IMR-90 (cell line): ENCODE measurements around the gene ENAH. TPM values are rescaled to one million over a fixed set of nuclear protein-coding genes. Genes with fewer than 3 reads are reported as not detected.

Experiments used
- ATAC-seq: fragments of 200-7000 bp; cut with Tn5 transposase; 2 replicates; pipeline ENCODE4 v1.9.1; 2020; ENCODE audit warnings: low read depth, mild to moderate bottlenecking, moderate library complexity
- BruUV-seq: library from RNA; stranded (reverse); fragments of 400-500 nt; replicated peaks from 2 replicates; lab custom pipeline; 2021; lab: Mats Ljungman, UMichigan
- CTCF ChIA-PET: fragments of 300-600 bp; formaldehyde crosslinking; extraction: SDS; loops from one replicate; lab custom pipeline; 2021; ENCODE audit warnings: antibody characterized with exemption; lab: Yijun Ruan, JAX
- POLR2A ChIA-PET: fragments of 300-600 bp; sonication (Branson Sonifier 250); formaldehyde crosslinking; loops from one replicate; lab custom pipeline; 2022; ENCODE audit warnings: antibody characterized with exemption; ENCODE audit not compliant: unreplicated experiment; lab: Charles Lee
- DNase-seq: peaks from one replicate; pipeline ENCODE4 v3.0.0; 2013
- H2AFZ ChIP-seq: replicated peaks from 2 replicates; pipeline ENCODE3; 2013; ENCODE audit warnings: low read length, mild to moderate bottlenecking; ENCODE audit not compliant: poor library complexity
- H2AK5ac ChIP-seq: 2 replicates; pipeline ENCODE4 v1.6.1; 2013; ENCODE audit warnings: low read depth, low read length, inconsistent platforms
- H2AK9ac ChIP-seq: replicated peaks from 2 replicates; pipeline ENCODE3; 2013; ENCODE audit warnings: mild to moderate bottlenecking, low read depth, low read length, moderate library complexity; ENCODE audit not compliant: poor library complexity
- H2BK120ac ChIP-seq: 2 replicates; pipeline ENCODE4 v1.6.1; 2013; ENCODE audit warnings: low read depth, low read length, inconsistent platforms
- H2BK15ac ChIP-seq: 3 replicates; pipeline ENCODE4 v1.6.1; 2013; ENCODE audit warnings: low read depth, low read length, inconsistent platforms
- H2BK20ac ChIP-seq: 2 replicates; pipeline ENCODE4 v1.6.1; 2013; ENCODE audit warnings: low read depth, mild to moderate bottlenecking, inconsistent platforms, low read length, moderate library complexity
- H2BK5ac ChIP-seq: 2 replicates; pipeline ENCODE4 v1.6.1; 2013; ENCODE audit warnings: mild to moderate bottlenecking, low read depth, low read length, inconsistent platforms; ENCODE audit not compliant: poor library complexity, severe bottlenecking
- H3K14ac ChIP-seq: replicated peaks from 2 replicates; pipeline ENCODE4 v1.6.1; 2013; ENCODE audit warnings: low read depth, low read length, inconsistent platforms
- H3K18ac ChIP-seq: 2 replicates; pipeline ENCODE4 v1.6.1; 2013; ENCODE audit warnings: low read depth, low read length, control low read depth
- H3K23ac ChIP-seq: 2 replicates; pipeline ENCODE4 v1.6.1; 2013; ENCODE audit warnings: low read depth, low read length, inconsistent platforms
- H3K27ac ChIP-seq: 2 replicates; pipeline ENCODE4 v1.5.1; 2013; ENCODE audit warnings: mild to moderate bottlenecking, control low read depth, low read length; ENCODE audit not compliant: insufficient read depth
- H3K27me3 ChIP-seq: 2 replicates; pipeline ENCODE4 v1.6.1; 2013; ENCODE audit warnings: low read length; ENCODE audit not compliant: control insufficient read depth, insufficient read depth
- H3K36me3 ChIP-seq: 2 replicates; pipeline ENCODE4 v1.6.1; 2013; ENCODE audit warnings: low read length, mixed read lengths; ENCODE audit not compliant: control insufficient read depth, insufficient read depth
- H3K4ac ChIP-seq: 2 replicates; pipeline ENCODE4 v1.6.1; 2013; ENCODE audit warnings: low read depth, low read length, inconsistent platforms
- H3K4me1 ChIP-seq: 2 replicates; pipeline ENCODE4 v1.6.1; 2013; ENCODE audit warnings: low read length, mixed read lengths; ENCODE audit not compliant: control insufficient read depth, insufficient read depth
- H3K4me2 ChIP-seq: 2 replicates; pipeline ENCODE4 v1.6.1; 2013; ENCODE audit warnings: low read depth, mild to moderate bottlenecking, control low read depth, low read length, moderate library complexity
- H3K4me3 ChIP-seq: 2 replicates; pipeline ENCODE4 v1.5.1; 2013; ENCODE audit warnings: low read depth, mild to moderate bottlenecking, control low read depth, low read length, moderate library complexity; ENCODE audit not compliant: insufficient read depth
- H3K56ac ChIP-seq: 2 replicates; pipeline ENCODE4 v1.6.1; 2013; ENCODE audit warnings: low read length, inconsistent platforms; ENCODE audit not compliant: insufficient read depth; ENCODE audit errors: extremely low read depth
- H3K79me1 ChIP-seq, 2 experiments: 2 replicates each; pipeline ENCODE4 v1.6.1; 2013; ENCODE audit warnings: low read length in 2 of 2, inconsistent platforms in 1 of 2, low read depth in 1 of 2
- H3K9ac ChIP-seq: 2 replicates; pipeline ENCODE4 v1.6.1; 2013; ENCODE audit warnings: low read depth, low read length, control low read depth
- H3K9me1 ChIP-seq: 2 replicates; pipeline ENCODE4 v1.6.1; 2013; ENCODE audit warnings: low read length, inconsistent platforms; ENCODE audit not compliant: insufficient read depth
- H3K9me3 ChIP-seq: 2 replicates; pipeline ENCODE4 v1.6.1; 2013; ENCODE audit warnings: low read length; ENCODE audit not compliant: control insufficient read depth, insufficient read depth
- H4K20me1 ChIP-seq: 2 replicates; pipeline ENCODE4 v1.6.1; 2013; ENCODE audit warnings: low read length, inconsistent platforms; ENCODE audit not compliant: insufficient read depth
- H4K5ac ChIP-seq: 2 replicates; pipeline ENCODE4 v1.6.1; 2013; ENCODE audit warnings: mild to moderate bottlenecking, low read depth, low read length, control low read depth
- H4K8ac ChIP-seq, 2 experiments: 2 replicates each; pipeline ENCODE4 v1.6.1; 2013; ENCODE audit warnings: low read depth in 2 of 2, low read length in 2 of 2, control low read depth in 1 of 2, inconsistent platforms in 1 of 2
- H4K91ac ChIP-seq: 2 replicates; pipeline ENCODE4 v1.6.1; 2013; ENCODE audit warnings: low read depth, low read length, inconsistent platforms; ENCODE audit not compliant: insufficient read depth
- MAFK ChIP-seq: IDR thresholded peaks from 2 replicates; pipeline ENCODE4 v1.6.1; 2012; ENCODE audit warnings: low read depth, low read length, improper control_type of control experiment
- MXI1 ChIP-seq: IDR thresholded peaks from 2 replicates; pipeline ENCODE4 v1.6.1; 2012; ENCODE audit warnings: low read depth, mild to moderate bottlenecking, low read length, moderate library complexity, borderline replicate concordance
- RFX5 ChIP-seq: IDR thresholded peaks from 2 replicates; pipeline ENCODE4 v1.8.0; 2012; ENCODE audit warnings: low read depth, mild to moderate bottlenecking, low read length, moderate library complexity
- WGBS, 2 experiments: methylation state at CpG; one replicate each; pipeline versions ENCODE4 v1.1.5 to v1.1.7; 2013; ENCODE audit warnings: missing lambda C conversion rate in 2 of 2; ENCODE audit not compliant: insufficient read length in 1 of 2; ENCODE audit errors: extremely low coverage in 2 of 2; 5-methylcytosine and 5-hydroxymethylcytosine counted together
- dilution Hi-C: fragments of 300-500 bp; cut with HindIII; formaldehyde crosslinking; loops from one replicate; pipeline ENCODE4 v1.14.3; 2018; ENCODE audit warnings: low sequenced_read_pairs; ENCODE audit not compliant: unreplicated experiment
- in situ Hi-C: fragments of 300-500 bp; cut with MboI; formaldehyde crosslinking; loops from 3 replicates; pipeline ENCODE4 v1.14.3; 2019; ENCODE audit warnings: low sequenced_read_pairs, inconsistent platforms, mixed read lengths
- intact Hi-C: fragments of 100-400 bp; cut with micrococcal nuclease; formaldehyde crosslinking; loops from 2 replicates; pipeline ENCODE4 v1.10.0; 2022
- polyA plus RNA-seq, 3 experiments: library from polyadenylated mRNA; depleted of rRNA; stranded (reverse); fragments of >200 nt; gene quantifications; 2 replicates each; pipeline ENCODE4 v1.2.3, GENCODE V29; 2012; ENCODE audit warnings: low replicate concordance in 1 of 3
- total RNA-seq: library from RNA; depleted of rRNA; stranded (reverse); fragments of >200 nt; gene quantifications from 2 replicates; pipeline ENCODE4 v1.2.3, GENCODE V29; 2012
- TF ChIP-seq, protein P1 (sequence below): fragments of 150-350 bp; IDR thresholded peaks from 2 replicates; pipeline ENCODE4 v1.6.1; 2016; ENCODE audit warnings: low read depth, mild to moderate bottlenecking, low read length, moderate library complexity, borderline replicate concordance
- TF ChIP-seq, protein P2 (sequence below): fragments of 150-350 bp; IDR thresholded peaks from 2 replicates; pipeline ENCODE4 v1.6.1; 2017; ENCODE audit warnings: mild to moderate bottlenecking, antibody characterized with exemption, low read length, low read depth

ENAH gene
- total and polyA plus RNA-seq, 2 of the 4 experiments (the other 2 are of a cell fraction), result 61.3 to 86.9 TPM

DNA sequence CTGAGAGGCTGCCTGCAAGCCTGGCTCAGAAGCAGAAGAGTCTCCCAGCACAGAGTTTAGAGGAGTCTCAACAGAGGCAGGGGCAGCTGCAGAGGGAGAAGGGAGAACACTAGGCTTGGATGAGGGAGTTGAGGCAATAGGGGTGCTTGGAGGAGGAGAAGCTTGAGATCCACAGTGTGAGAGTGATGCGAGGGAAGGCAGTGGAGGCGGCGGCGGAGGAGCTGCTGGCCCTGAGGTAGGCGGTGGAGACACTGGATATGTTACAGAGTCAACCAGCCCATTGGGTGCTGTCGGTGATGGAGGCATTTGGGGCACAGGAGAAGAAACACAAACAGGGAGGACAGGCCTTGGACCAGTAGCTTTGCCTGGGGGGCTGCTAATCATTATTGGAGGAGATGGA is 135.7 kb downstream of the ENAH start:
- Histone ChIP-seq H3K56ac (no peak overlapping the region), H3K4ac (no peak overlapping the region; the same call in 1 of the 2 replicates), H3K9me3 (no peaks in the 10 kb centered on the region), H4K91ac (no peak overlapping the region), H3K27ac (no peak overlapping the region), H3K4me1 (no peaks in the 10 kb centered on the region), H3K27me3 (no peaks in the 10 kb centered on the region), H2AK9ac (no peak overlapping the region), H3K4me3 (no peak overlapping the region), H3K9ac (no peak overlapping the region), H4K20me1 (peaks cover 15% of the 10 kb centered on the region), H3K79me1 (peaks cover 9 to 37% of the 10 kb centered on the region in 2 experiments; a peak in 3 of 4 replicates), H4K5ac (no peak overlapping the region), H4K8ac (no peak overlapping the region), H2BK5ac (no peak overlapping the region), H2AK5ac (no peak overlapping the region), H2AFZ (no peak overlapping the region), H3K9me1 (peaks cover 10% of the 10 kb centered on the region), H2BK15ac (no peak overlapping the region), H2BK20ac (no peak overlapping the region), H3K18ac (no peak overlapping the region), H3K23ac (no peak overlapping the region), H3K4me2 (no peak overlapping the region), H3K14ac (no peak overlapping the region), H2BK120ac (no peak overlapping the region), H3K36me3 (peaks cover 28% of the 10 kb centered on the region)
- TSS peak; percentile 34 for BruUV-seq
- intact Hi-C loops, result no loop called here
- ChIA-PET POLR2A (no interaction called here), CTCF (no interaction called here)
- no peak for DNase-seq
- ATAC-seq, result no peak
- dilution Hi-C loops, result no loop called here
- TF ChIP-seq, protein P1, sequence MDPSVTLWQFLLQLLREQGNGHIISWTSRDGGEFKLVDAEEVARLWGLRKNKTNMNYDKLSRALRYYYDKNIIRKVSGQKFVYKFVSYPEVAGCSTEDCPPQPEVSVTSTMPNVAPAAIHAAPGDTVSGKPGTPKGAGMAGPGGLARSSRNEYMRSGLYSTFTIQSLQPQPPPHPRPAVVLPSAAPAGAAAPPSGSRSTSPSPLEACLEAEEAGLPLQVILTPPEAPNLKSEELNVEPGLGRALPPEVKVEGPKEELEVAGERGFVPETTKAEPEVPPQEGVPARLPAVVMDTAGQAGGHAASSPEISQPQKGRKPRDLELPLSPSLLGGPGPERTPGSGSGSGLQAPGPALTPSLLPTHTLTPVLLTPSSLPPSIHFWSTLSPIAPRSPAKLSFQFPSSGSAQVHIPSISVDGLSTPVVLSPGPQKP, result no peak
- no peak for TF ChIP-seq MAFK
- TF ChIP-seq RFX5, result no peak
- no peak for TF ChIP-seq MXI1
- TF ChIP-seq, protein P2, sequence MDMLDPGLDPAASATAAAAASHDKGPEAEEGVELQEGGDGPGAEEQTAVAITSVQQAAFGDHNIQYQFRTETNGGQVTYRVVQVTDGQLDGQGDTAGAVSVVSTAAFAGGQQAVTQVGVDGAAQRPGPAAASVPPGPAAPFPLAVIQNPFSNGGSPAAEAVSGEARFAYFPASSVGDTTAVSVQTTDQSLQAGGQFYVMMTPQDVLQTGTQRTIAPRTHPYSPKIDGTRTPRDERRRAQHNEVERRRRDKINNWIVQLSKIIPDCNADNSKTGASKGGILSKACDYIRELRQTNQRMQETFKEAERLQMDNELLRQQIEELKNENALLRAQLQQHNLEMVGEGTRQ, result no peak
- WGBS, 2 experiments, result 100% methylated on average over 2 of the region's 6 CpGs; no CpG with 5 or more reads in 1 of the 2 experiments
- in situ Hi-C loops, result no loop called here
